Measurements from ENCODE around the gene NKIRAS1. TPM values are rescaled to one million over a fixed set of nuclear protein-coding genes. Genes with fewer than 3 reads are reported as not detected.

NKIRAS1 gene
- total RNA-seq, 4 donors from 2014 or later: 3.2 to 13.8 (median 8.9) TPM

GRCh38 chr3:23867838-23868237 is 49.0 kb downstream of the NKIRAS1 start:
- intact Hi-C loops (cut with DNase I; ENCODE audit: low total_unique reads) (no loop called here), in situ Hi-C loops (cut with MboI; ENCODE audit: low pct_ligation_motif_present in 1 of 4, low pct_unique_long_range_greater_than_20kb in 1 of 4, low sequenced_read_pairs in 3 of 4) (no loop called here)
- no peak overlapping the region for H3K27ac ChIP-seq
- no peak for DNase-seq
- TF ChIP-seq POLR2A (IDR thresholded peaks at IDR 0.05) (no peak), EP300 (IDR thresholded peaks at IDR 0.05; ENCODE audit: low read depth) (no peak), POLR2AphosphoS5 (IDR thresholded peaks at IDR 0.05) (no peak), CTCF (IDR thresholded peaks at IDR 0.05) (no peak)
- no peaks in the 10 kb centered on the region for H3K36me3 ChIP-seq
- no peaks in the 10 kb centered on the region for H3K27me3 ChIP-seq
- no peak overlapping the region for H3K4me3 ChIP-seq
- peaks cover 10 to 39% (median 14%) of the 10 kb centered on the region in 4 donors for H3K4me1 ChIP-seq
- no peaks in the 10 kb centered on the region for H3K9me3 ChIP-seq
- 73 to 86% methylated on average over 1 of the region's 1 CpG for WGBS, 2 donors (ENCODE audit: low coverage in 1 of 2)

- H3K9me3 ChIP-seq: no peaks in the 10 kb centered on the region
- no peak for TF ChIP-seq POLR2AphosphoS5 (IDR thresholded peaks at IDR 0.05)
- no peak for TF ChIP-seq EP300 (IDR thresholded peaks at IDR 0.05; ENCODE audit: low read depth)
- no peak for TF ChIP-seq CTCF (IDR thresholded peaks at IDR 0.05)
- intact Hi-C loops (cut with DNase I; ENCODE audit: low total_unique reads): no loop called here
- H3K4me3 ChIP-seq: no peak overlapping the region
- DNase-seq: no peak
- no peaks in the 10 kb centered on the region for H3K36me3 ChIP-seq
- H3K27me3 ChIP-seq: no peaks in the 10 kb centered on the region
- peaks cover 10 to 39% (median 14%) of the 10 kb centered on the region in 4 donors for H3K4me1 ChIP-seq
- WGBS, 2 donors (ENCODE audit: low coverage in 1 of 2): 50 to 81% methylated on average over 1 of the region's 1 CpG
- in situ Hi-C loops (cut with MboI; ENCODE audit: low pct_ligation_motif_present in 1 of 4, low pct_unique_long_range_greater_than_20kb in 1 of 4, low sequenced_read_pairs in 3 of 4): no loop called here
- H3K27ac ChIP-seq: no peak overlapping the region
Measured at GRCh38 chr3:23867400-23867799, 49.4 kb downstream of the NKIRAS1 start.

- Histone ChIP-seq H3K9me3 (no peaks in the 10 kb centered on the region), H3K27me3 (no peaks in the 10 kb centered on the region), H3K36me3 (no peaks in the 10 kb centered on the region), H3K4me1 (peaks cover 10 to 39% (median 15%) of the 10 kb centered on the region in 4 donors), H3K27ac (no peak overlapping the region), H3K4me3 (no peak overlapping the region)
- DNase-seq: peak; percentile 22
- 38 to 57% methylated on average over 1 to 6 of the region's 6 CpGs for WGBS, 2 donors (ENCODE audit: low coverage in 1 of 2)
- TF ChIP-seq POLR2AphosphoS5 (IDR thresholded peaks at IDR 0.05) (no peak), CTCF (IDR thresholded peaks at IDR 0.05) (no peak), POLR2A (IDR thresholded peaks at IDR 0.05) (no peak), EP300 (IDR thresholded peaks at IDR 0.05; ENCODE audit: low read depth) (no peak)
- intact Hi-C loops (cut with DNase I; ENCODE audit: low total_unique reads): no loop called here
- in situ Hi-C loops (cut with MboI; ENCODE audit: low pct_ligation_motif_present in 1 of 4, low pct_unique_long_range_greater_than_20kb in 1 of 4, low sequenced_read_pairs in 3 of 4): no loop called here
Measured at GRCh38 chr3:23865595-23866396, 51.0 kb downstream of the NKIRAS1 start.

GRCh38 chr3:23864931-23865330 is 51.9 kb downstream of the NKIRAS1 start:
- no peaks in the 10 kb centered on the region for H3K27me3 ChIP-seq
- H3K4me1 ChIP-seq: peaks cover 10 to 36% (median 16%) of the 10 kb centered on the region in 4 donors
- TF ChIP-seq POLR2AphosphoS5 (IDR thresholded peaks at IDR 0.05) (no peak), CTCF (IDR thresholded peaks at IDR 0.05) (no peak), EP300 (IDR thresholded peaks at IDR 0.05; ENCODE audit: low read depth) (no peak), POLR2A (IDR thresholded peaks at IDR 0.05) (no peak)
- WGBS, 2 donors (ENCODE audit: low coverage in 1 of 2): 100% methylated on average over 1 of the region's 1 CpG
- H3K36me3 ChIP-seq: no peaks in the 10 kb centered on the region
- H3K9me3 ChIP-seq: no peaks in the 10 kb centered on the region
- no peak overlapping the region for H3K27ac ChIP-seq
- H3K4me3 ChIP-seq: no peak overlapping the region
- intact Hi-C loops (cut with DNase I; ENCODE audit: low total_unique reads): no loop called here
- no peak for DNase-seq
- in situ Hi-C loops (cut with MboI; ENCODE audit: low pct_ligation_motif_present in 1 of 4, low pct_unique_long_range_greater_than_20kb in 1 of 4, low sequenced_read_pairs in 3 of 4): no loop called here

All from transverse colon (tissue), 4 donors.